Activated CD8-positive, alpha-beta T cell treated with anti-CD3 and anti-CD28 coated beads for 36 hours (primary cell): ENCODE measurements around the gene KCNMB4. TPM values are rescaled to one million over a fixed set of nuclear protein-coding genes. Genes with fewer than 3 reads are reported as not detected.

Experiments
- ATAC-seq: fragments of 200-7000 bp; cut with Tn5 transposase; one replicate; pipeline ENCODE4 v1.10.0; 2021; ENCODE audit warnings: mild to moderate bottlenecking, moderate library complexity
- CTCF ChIA-PET: fragments of 350-600 bp; sonication (Branson Sonifier 250); formaldehyde crosslinking; loops from one replicate; lab custom pipeline; 2021; ENCODE audit warnings: antibody characterized with exemption; lab: Charles Lee
- POLR2A ChIA-PET: fragments of 350-600 bp; sonication (Branson Sonifier 250); formaldehyde crosslinking; loops from one replicate; lab custom pipeline; 2021; ENCODE audit warnings: antibody characterized with exemption; lab: Charles Lee
- DNase-seq: peaks from one replicate; pipeline ENCODE4 v3.0.0-alpha.2; 2020
- H3K27ac Mint-ChIP-seq: one replicate; pipeline ENCODE4 v1.8.0; 2021; ENCODE audit warnings: mild to moderate bottlenecking, mixed read lengths
- H3K27me3 Mint-ChIP-seq: one replicate; pipeline ENCODE4 v1.8.0; 2021; ENCODE audit warnings: mixed read lengths
- H3K36me3 Mint-ChIP-seq: one replicate; pipeline ENCODE4 v1.8.0; 2021; ENCODE audit warnings: low read depth, mixed read lengths
- H3K4me1 Mint-ChIP-seq: one replicate; pipeline ENCODE4 v1.8.0; 2021; ENCODE audit warnings: low read depth, mixed read lengths
- H3K4me3 Mint-ChIP-seq: one replicate; pipeline ENCODE4 v1.8.0; 2021; ENCODE audit warnings: mild to moderate bottlenecking, moderate library complexity, mixed read lengths
- H3K9me3 Mint-ChIP-seq: one replicate; pipeline ENCODE4 v1.8.0; 2021; ENCODE audit warnings: mixed read lengths
- CTCF ChIP-seq: fragments of 200-600 bp; IDR thresholded peaks from one replicate; pipeline ENCODE4 v1.8.0; 2022; ENCODE audit warnings: antibody characterized with exemption, mild to moderate bottlenecking
- intact Hi-C: fragments of 100-400 bp; cut with micrococcal nuclease; formaldehyde crosslinking; loops from one replicate; pipeline ENCODE4 v1.10.0; 2022
- total RNA-seq, 2 experiments: library from RNA; stranded (reverse); gene quantifications; one replicate each; pipeline ENCODE4 v1.2.3, GENCODE V29; 2021

KCNMB4 gene
- total RNA-seq, 2 experiments from 2014 or later = 1.0 to 1.3 TPM

- Mint-ChIP-seq H3K4me3 (no peak overlapping the region), H3K9me3 (no peaks in the 10 kb centered on the region), H3K27me3 (no peaks in the 10 kb centered on the region), H3K27ac (no peak overlapping the region), H3K4me1 (no peaks in the 10 kb centered on the region), H3K36me3 (no peaks in the 10 kb centered on the region)
- intact Hi-C loops = no loop called here
- CTCF ChIA-PET = interaction anchor here (0.8 kb wide), 1 partner anchor 557 kb away, joined by 3 read pairs; no protein-coding TSS in a partner anchor
- POLR2A ChIA-PET = no interaction called here
- ATAC-seq = no peak
- DNase-seq = no peak
- TF ChIP-seq CTCF = no peak
These were observed 70.7 kb downstream of the KCNMB4 start for GRCh38 chr12:70436836-70437235.

- TF ChIP-seq CTCF = no peak
- Mint-ChIP-seq H3K9me3 (peaks cover 1% of the 10 kb centered on the region), H3K27ac (no peak overlapping the region), H3K4me3 (no peak overlapping the region), H3K27me3 (peaks cover 2% of the 10 kb centered on the region), H3K4me1 (no peaks in the 10 kb centered on the region), H3K36me3 (no peaks in the 10 kb centered on the region)
- ChIA-PET CTCF (no interaction called here), POLR2A (interaction anchor here (0.5 kb wide), 1 partner anchor 765 kb away, joined by 3 read pairs; no protein-coding TSS in a partner anchor)
- intact Hi-C loops = no loop called here
- DNase-seq (no peak), ATAC-seq (no peak)
These were observed 77.1 kb downstream of the KCNMB4 start for GRCh38 chr12:70443062-70443673.

- Mint-ChIP-seq H3K9me3 (peaks cover 10% of the 10 kb centered on the region), H3K4me1 (no peaks in the 10 kb centered on the region), H3K36me3 (no peaks in the 10 kb centered on the region), H3K4me3 (no peak overlapping the region), H3K27ac (no peak overlapping the region), H3K27me3 (peaks cover 2% of the 10 kb centered on the region)
- intact Hi-C loops = no loop called here
- DNase-seq = no peak
- TF ChIP-seq CTCF = no peak
- POLR2A ChIA-PET = no interaction called here
- ATAC-seq = no peak
- CTCF ChIA-PET = no interaction called here
These were observed 78.8 kb downstream of the KCNMB4 start for GRCh38 chr12:70444903-70445302.

- CTCF ChIA-PET = no interaction called here
These were observed 82.3 kb downstream of the KCNMB4 start for GRCh38 chr12:70448371-70448770.

More at GRCh38 chr12:70448371-70448770, 82.3 kb downstream of the KCNMB4 start:
- TF ChIP-seq CTCF = no peak
- Mint-ChIP-seq H3K27me3 (no peaks in the 10 kb centered on the region), H3K27ac (no peak overlapping the region), H3K9me3 (peaks cover 18% of the 10 kb centered on the region), H3K36me3 (no peaks in the 10 kb centered on the region), H3K4me3 (no peak overlapping the region), H3K4me1 (no peaks in the 10 kb centered on the region)
- no peak for ATAC-seq
- POLR2A ChIA-PET = no interaction called here
- no peak for DNase-seq
- intact Hi-C loops = no loop called here
